Cerebellar cortex (tissue), 1 donor: ENCODE results near the gene COX6B1.
"Not testable (repeated sequence)": the region's sequence is repeated elsewhere in the genome, so short reads cannot be mapped to it uniquely, and the experiment has no call there.

Experiments
- DNase-seq: peaks from one replicate; pipeline ENCODE4 v3.0.0-alpha.2; 2015; ENCODE audit warnings: low spot score

Gene COX6B1, protein sequence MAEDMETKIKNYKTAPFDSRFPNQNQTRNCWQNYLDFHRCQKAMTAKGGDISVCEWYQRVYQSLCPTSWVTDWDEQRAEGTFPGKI

DNA sequence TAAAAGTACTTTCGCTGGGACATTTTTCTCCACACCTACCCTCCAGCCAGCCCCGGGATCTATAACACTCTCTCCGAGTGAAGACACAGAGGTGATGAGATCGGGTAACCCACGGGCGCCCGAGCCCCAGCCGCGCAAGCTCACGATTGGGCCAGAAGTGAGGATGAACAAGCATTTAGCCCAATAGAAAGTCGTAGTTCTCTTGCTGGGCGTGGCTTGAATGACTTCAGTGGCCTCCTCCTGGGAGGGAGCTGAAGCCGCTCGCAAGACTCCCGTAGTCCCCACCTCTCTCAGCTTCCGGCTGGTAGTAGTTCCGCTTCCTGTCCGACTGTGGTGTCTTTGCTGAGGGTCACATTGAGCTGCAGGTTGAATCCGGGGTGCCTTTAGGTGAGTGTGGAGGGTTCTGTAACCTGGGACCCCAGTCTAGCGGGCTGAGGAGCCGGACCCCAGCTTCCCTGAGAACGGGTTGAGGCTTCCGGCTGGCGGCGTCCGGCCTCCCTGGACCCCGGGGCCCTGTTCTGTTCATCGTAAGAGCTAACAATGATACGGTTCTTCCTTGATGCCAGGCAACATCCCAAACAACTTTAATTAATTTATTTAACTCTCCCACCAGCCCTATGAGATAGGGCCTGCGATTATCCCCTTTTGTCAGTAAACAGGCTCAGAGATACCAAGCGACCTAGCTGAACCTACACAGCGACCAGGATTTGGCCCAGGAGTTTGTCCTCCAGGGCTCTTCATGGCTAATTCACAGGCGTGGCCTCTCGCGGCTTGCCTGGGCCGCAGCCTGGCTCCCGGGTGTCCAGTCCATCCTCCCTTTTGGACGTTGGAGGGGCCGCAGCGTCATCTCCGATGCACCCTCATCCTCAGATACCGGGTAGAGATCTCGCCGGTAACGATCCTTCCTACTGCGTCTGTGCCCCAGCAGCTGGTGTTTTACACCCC, at the start of gene COX6B1:
COX6B1 (plus strand) TSS at position 307 of the 945 bp plus-strand sequence. CDS start 2,921 bp downstream, outside the sequence.
- peak; percentile 99 for DNase-seq

DNA sequence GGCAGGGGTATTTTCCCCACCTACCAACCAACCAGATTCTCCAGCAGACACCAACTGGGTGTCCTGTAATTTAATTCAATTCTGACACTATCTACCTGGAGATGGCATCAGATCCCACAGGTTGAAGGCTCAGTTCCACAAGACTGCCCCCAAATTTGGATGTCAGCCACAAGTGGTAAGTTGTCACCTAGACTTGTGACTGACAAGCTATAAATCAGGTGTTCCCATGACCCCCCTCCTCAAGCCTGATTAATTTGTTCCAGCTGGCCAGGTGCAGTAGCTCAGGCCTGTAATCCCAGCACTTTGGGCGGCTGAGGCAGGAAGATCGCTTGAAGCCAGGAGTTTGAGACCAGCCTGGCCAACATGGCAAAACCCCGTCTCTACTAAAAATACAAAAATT, 46.2 kb upstream of the COX6B1 start:
- DNase-seq = no peak

DNA sequence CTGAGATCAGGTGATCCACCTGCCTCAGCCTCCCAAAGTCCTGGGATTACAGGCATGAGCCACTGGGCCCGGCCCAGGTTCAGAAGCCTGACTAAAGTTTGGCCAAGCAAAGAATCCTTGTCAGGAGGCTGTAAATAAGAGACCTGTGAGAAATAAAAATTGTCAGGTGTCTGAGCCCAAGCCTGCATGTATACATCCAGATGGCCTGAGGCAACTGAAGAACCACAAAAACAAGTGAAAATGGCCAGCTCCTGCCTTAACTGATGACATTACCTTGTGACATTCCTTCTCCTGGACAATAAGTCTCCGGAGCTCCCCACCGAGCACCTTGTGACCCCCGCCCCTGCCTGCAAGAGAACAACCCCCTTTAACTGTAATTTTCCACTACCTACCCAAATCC, 43.7 kb upstream of the COX6B1 start:
- DNase-seq = not testable (repeated sequence)

DNA sequence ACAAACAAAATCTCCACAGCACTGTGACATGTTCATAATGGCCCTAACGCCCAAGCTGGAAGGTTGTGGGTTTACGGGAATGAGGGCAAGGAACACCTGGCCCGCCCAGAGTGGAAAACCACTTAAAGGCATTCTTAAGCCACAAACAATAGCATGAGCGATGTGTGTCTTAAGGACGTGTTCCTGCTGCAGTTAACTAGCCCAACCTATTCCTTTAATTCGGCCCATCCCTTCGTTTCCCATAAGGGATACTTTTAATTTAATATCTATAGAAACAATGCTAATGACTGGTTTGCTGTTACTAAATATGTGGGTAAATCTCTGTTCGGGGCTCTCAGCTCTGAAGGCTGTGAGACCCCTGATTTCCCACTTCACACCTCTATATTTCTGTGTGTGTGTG, 41.0 kb upstream of the COX6B1 start:
- DNase-seq = not testable (repeated sequence)

DNA sequence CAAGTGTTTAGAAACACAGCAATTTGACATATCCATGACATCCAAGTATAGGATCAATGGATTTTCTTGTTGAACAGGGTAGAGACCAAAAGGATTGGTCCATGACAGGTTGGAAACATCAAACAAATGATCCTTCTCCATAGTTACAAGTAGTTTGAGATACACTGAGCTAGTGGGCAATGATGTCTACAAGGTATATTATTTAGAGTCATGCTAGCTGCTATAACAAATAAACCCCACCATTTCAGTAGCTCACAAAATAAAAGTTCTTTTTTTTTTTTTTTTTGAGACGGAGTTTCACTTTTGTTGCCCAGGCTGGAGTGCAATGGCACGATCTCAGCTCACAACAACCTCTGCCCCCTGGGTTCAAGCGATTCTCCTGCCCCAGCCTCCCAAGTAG, 40.5 kb upstream of the COX6B1 start:
- no peak for DNase-seq

DNA sequence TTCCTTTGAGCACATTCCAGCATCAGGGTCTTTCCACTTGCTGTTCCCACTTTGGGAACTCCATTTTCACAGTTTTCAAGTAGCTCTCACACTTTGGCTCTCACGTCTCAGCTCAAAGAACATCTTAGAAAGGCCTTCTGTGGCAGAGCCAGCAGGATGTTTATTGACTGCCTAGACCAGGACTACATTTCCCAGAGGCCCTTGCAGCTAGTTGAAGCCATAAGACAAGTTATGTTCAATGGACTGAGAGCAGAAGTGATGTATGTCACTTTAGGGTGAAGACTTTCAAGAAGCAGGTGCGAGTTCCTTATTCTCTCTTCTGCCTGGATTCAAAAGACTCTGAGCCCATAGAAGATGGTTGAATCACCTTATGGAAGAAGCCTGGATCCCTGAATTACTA, 39.9 kb upstream of the COX6B1 start:
- DNase-seq = no peak

DNA sequence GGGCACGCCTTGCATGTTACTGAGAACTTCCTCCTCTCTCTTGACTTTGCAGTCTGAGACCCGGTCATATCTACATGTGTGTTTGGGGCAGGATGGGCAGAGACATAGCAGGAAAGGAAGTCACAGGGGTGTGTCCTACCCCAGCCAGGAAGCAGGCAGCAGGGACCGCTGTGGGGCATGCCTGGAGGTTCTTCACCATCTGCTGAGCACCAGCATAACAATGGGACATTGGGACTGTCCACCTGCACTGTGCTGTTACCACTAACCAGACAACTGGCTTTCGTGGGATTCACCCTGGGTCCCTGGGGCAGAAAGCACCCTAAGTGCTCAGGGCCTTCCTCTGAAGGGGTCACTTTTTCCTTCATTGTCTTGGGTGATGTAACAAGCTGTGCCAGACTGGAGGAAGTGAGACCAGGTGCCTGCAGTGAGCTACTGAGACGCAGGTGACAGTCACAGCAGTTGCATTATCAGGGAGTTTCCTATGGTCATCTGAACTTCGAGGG, 38.2 kb upstream of the COX6B1 start:
- no peak for DNase-seq

DNA sequence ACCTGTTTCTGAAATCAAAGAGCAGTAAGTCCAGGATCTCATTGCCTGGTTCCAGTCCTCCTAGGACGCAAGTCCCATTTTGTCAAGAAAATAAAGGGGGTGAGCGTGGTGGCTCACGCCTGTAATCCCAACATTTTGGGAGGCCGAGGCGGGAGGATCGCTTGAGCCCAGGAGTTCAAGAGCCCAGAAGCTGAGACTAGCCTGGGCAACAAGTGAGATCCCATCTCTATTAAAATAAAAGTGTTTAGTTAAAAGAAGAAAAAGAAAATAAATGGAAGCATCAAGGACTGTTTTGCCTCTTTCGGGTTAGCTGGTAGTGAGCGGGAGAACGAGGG, 35.9 kb upstream of the COX6B1 start:
- DNase-seq = no peak

DNA sequence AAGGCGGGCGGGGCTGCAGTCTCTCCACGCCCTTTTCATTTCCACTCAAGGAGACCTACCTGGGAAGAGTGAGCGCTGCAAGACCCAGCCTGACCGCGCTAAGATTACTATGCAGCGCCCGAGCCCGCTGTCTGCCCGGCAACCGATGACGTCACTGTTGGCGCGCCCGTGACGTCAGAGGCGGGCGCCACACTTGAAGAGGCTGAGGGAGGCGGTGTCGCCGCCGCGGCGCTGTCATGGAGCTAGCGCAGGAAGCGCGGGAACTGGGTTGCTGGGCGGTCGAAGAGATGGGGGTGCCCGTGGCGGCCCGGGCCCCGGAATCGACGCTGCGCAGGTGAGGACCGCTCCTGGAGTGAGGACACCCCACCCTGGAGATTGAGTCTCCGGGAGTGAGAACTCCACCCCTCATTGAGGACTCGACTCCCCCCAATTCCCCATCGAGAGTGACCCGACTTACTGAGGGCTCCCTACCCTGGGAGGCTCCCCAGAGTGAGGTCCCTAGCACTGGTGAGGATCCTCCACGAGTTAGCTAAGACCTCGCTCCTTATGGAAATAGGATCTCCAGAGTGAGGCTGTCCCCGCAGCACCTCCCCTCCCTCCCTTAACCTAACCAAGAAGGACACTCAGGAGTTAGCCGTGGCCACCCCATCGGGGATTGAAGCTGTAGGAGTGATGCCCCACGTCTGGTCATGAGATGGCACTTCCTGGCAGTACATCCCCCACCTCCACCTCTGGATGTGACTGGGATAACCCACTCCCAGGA, 35.4 kb upstream of the COX6B1 start, which contains the start of gene HAUS5:
HAUS5 (plus strand) TSS at position 177 of the 763 bp plus-strand sequence; CDS start at position 237, 60 bp downstream.
- peak; percentile 92 for DNase-seq

DNA sequence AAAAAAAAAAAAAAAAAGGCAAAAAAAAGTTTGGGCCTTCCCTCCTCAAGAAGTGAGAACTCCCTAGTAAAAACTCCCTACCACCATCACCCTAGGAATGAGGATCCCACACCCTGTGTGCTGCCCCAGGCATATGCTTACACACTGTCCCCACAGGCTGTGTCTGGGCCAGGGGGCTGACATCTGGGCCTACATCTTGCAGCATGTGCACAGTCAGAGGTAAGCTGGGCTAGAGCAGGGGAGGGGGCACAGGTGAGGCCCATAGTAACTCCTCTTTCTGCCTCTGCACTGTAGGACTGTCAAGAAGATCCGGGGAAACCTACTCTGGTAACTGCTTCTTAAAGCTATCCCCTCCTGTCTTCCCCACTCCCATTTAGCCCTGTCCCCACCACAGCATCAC, 34.5 kb upstream of the COX6B1 start:
- no peak for DNase-seq

DNA sequence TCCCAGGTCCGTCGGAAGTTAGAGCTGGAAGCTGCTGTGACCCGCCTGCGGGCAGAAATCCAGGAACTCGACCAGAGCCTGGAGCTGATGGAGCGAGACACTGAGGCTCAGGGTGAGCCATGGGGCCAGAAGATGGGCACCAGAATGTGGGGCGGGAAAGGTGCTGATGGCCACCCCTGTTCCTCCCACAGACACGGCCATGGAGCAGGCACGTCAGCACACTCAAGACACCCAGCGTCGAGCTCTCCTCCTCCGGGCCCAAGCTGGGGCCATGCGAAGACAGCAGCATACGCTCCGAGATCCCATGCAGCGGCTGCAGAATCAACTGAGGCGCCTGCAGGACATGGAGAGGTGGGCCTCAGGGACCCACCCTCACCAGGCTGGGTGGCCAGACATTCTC, 33.1 kb upstream of the COX6B1 start:
- DNase-seq = no peak

DNA sequence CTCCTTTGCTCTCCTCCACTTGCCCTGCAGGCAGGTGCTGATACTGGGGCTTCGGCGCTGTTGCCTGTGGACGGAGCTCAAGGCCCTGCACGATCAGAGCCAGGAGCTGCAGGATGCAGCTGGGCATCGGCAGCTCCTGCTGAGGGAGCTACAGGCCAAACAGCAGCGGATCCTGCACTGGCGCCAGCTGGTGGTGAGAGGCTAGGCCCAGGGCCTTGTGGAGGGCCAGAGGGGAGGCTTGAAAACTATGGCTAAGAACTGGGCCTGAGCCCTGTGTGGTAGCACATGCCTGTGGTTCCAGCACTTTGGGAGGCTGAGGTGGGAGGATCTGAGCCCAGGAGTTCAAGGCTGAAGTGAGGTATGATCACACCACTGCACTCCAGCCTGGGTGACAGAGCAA, 29.3 kb upstream of the COX6B1 start:
- DNase-seq = no peak

DNA sequence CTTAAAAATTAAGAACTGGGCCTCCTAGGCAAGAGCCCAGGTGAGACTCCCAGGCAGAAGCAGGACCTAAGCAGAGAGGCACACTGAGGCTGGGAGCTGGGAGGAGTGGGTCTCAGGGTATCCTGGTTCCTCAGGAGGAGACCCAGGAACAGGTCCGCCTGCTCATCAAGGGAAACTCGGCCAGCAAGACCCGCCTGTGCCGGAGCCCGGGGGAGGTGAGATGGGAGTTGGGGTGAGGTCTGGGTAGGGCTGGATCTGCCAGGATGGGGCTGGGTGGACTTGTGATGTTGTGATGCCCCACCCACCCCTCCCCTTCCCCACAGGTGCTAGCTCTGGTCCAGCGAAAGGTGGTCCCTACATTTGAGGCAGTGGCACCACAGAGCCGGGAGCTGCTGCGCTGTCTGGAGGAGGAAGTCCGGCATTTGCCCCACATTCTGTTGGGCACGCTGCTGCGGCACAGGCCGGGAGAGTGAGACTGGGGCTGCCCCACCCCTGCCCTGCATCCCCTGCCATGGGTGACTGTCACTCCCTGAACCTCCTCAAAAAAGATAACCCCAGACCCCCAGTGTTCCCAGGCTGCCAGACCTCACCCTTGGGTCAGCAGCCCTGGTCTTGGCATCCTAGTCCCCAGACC, 28.7 kb upstream of the COX6B1 start:
- no peak for DNase-seq

DNA sequence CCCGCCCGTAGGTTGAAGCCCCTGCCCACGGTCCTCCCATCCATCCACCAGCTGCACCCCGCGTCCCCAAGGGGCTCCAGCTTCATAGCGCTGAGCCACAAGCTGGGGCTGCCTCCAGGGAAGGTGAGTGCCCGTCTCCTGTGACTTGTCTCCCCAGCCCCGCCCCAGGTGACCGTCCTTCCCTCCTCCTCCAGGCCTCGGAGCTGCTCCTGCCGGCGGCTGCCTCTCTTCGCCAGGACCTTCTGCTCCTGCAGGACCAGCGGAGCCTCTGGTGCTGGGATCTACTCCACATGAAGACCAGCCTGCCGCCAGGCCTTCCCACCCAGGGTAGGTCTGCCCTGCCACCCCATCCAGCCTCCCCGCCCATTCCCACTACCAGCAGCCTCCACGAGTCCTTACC, 28.1 kb upstream of the COX6B1 start:
- no peak for DNase-seq

DNA sequence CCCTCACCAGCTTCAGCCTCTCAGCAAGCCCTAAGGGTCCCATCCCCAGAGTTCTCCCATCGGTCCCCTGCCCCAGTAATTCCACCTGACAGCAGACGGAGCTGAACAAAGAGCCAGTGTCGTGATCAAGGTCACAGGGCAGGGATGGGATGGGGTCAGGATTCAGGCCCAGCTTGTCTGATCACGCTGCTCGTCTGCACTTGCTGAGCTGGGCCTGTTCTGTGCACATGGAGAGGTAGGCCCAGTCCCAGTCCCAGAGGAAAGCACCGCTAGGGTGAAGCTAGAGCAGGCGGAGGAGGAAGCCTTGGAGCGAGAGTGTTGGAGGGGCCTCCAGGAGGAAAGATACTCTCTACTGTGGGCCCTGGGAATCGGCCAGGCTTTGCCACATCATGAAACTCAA, 26.4 kb upstream of the COX6B1 start:
- no peak for DNase-seq

DNA sequence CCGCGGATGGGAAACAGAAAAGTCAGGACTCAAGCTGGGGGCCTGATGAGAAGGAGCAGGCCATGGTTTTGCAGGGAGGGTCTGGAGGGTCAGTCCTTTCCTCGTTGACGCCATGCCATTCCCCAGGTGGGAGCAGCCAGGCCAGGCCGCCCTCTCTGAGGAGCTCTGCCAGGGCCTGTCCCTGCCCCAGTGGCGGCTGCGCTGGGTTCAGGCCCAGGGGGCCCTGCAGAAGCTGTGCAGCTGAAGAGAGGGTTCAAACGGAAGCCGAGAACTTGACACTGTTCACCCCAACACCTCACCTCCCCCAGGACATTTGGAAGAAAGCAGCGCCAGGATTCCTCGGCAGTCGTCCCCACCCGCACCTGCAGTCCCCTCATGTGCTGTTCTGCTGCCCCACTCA, 25.4 kb upstream of the COX6B1 start:
- DNase-seq = no peak

DNA sequence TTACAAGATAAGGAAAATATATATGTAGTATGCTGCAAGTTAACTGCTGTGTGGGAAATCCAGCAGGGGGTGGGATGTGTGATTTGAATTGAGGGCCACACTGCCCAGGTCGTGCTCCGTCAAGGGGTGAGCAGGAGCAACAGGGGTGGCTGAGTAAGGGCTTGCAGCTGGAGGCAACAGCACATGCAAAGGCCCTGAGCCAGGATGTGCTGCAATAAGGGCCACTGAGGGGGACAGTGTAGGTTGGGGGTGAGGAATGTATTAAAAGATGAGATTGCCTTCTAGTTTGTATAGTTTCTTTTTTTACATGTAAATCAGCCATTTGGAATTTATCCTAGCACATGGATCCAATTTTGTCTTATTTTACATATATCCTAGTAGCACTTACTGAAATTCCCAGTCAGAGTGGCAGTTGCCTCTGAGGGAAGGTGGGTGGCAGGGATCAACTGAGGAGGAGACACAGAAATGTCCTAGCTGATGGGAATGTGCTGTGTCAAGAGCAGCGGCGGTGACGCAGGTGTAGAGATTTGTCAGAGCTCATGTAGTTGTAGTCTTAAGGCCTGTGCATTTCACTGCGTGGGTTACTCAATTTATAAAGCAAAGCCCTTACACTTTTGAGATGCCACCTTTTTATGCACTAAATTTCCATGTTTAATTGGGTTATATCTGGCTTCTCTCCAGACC, 24.7 kb upstream of the COX6B1 start:
- no peak for DNase-seq

DNA sequence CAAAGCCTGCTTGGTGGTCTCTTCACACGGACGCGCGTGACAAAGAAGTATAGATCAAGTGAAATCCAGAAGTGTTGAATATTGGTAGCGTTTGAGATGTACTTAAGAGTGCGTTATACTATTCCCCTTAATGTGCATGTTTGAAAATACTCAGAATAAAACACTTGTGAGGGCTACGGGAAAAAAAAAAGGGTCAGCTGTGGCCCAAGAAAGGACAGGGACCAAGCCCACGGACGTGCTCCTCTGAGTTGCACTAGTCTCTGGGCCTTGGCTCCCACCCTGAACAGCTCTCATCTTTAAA, 19.9 kb upstream of the COX6B1 start:
- no peak for DNase-seq

DNA sequence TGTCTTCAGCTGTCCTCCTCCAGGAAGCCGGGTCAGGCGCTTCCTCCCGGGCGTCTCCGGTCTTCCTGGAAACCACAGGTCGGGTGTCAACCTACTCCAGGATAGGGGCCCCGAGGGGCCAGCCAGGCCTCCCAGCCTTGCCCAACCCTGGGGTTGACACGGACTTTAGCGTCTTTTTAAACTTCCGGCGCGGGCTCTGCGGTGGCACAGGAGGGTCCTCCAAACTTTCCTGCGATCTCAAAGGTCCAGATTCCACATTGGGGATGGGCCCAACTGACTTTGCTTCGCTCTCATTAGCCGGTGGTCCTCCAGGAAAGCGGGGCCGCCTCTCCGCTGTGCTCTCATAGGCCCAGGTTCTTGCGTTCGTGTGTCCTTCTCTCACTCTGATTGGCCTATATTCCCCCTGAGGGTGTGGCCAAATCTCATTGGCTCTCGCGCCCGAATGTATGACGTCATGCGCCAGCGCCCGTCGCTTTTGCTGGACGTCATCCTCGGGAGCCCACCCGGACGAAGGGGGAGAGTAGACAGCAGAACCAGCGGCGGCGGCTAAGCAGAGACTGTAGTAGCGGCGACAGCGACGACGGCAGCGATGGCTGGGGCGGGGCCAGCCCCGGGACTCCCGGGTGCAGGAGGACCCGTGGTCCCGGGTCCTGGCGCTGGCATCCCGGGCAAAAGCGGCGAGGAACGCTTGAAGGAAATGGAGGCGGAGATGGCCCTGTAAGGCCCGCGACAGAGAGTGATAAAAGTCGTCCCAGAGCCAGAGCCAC, 19.4 kb upstream of the COX6B1 start, which contains the start of gene RBM42:
RBM42 (plus strand) TSS at position 472 of the 767 bp plus-strand sequence; CDS start at position 590, 118 bp downstream.
- peak; percentile 99 for DNase-seq

DNA sequence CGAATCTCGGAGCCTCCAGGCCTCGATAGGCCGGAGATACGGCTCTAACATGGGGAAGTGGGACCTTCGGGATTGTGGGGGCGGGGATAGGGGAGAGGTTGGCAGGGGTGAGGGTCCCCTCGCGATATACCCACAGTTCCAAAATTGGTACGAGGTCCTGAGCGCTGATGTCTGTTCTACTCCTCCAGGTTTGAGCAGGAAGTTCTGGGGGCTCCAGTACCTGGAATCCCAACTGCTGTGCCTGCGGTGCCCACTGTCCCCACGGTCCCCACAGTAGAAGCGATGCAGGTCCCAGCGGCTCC, 18.8 kb upstream of the COX6B1 start:
- no peak for DNase-seq
